Kidney (tissue), 14 donors: Measurements from ENCODE around the gene AP2A2. TPM values are rescaled to one million over a fixed set of nuclear protein-coding genes. Genes with fewer than 3 reads are reported as not detected.

ENCODE experiments used
- DNase-seq, 5 donors: peaks; one replicate each; pipeline ENCODE4 v3.0.0-alpha.2; 2013 to 2020
- FAIRE-seq: peaks from 2 replicates; lab custom pipeline; 2012; peaks lifted over from hg19 to GRCh38; lab: Jason Lieb, UNC
- H3K27ac ChIP-seq, 2 donors: one replicate each; pipeline ENCODE4 v1.7.0; 2013; ENCODE audit warnings: low read depth in 2 of 2, low read length in 2 of 2, inconsistent platforms in 1 of 2
- H3K27me3 ChIP-seq: one replicate; pipeline ENCODE4 v1.7.1; 2013; ENCODE audit warnings: low read length, inconsistent platforms; ENCODE audit not compliant: control insufficient read depth, insufficient read depth
- H3K36me3 ChIP-seq, 3 donors: one replicate each; pipeline versions ENCODE4 v1.7.0 to v1.7.1; 2013; ENCODE audit warnings: low read length in 3 of 3, control low read depth in 1 of 3, inconsistent platforms in 1 of 3; ENCODE audit not compliant: insufficient read depth in 3 of 3, control insufficient read depth in 2 of 3
- H3K4me1 ChIP-seq, 3 donors: one replicate each; pipeline versions ENCODE4 v1.7.0 to v1.7.1; 2013; ENCODE audit warnings: low read length in 3 of 3, inconsistent platforms in 1 of 3, low read depth in 1 of 3; ENCODE audit not compliant: control insufficient read depth in 2 of 3, insufficient read depth in 2 of 3
- H3K4me3 ChIP-seq, 3 donors: one replicate each; pipeline versions ENCODE4 v1.7.0 to v1.8.1; 2013; ENCODE audit warnings: low read length in 3 of 3, control low read depth in 1 of 3, inconsistent platforms in 1 of 3
- H3K9ac ChIP-seq, 3 donors: one replicate each; pipeline versions ENCODE4 v1.7.0 to v1.7.1; 2013; ENCODE audit warnings: low read length in 3 of 3, control low read depth in 1 of 3, inconsistent platforms in 1 of 3
- H3K9me3 ChIP-seq, 3 donors: one replicate each; pipeline versions ENCODE4 v1.7.0 to v1.7.1; 2013; ENCODE audit warnings: low read length in 3 of 3, control low read depth in 1 of 3, inconsistent platforms in 1 of 3; ENCODE audit not compliant: control insufficient read depth in 2 of 3, insufficient read depth in 1 of 3
- CTCF ChIP-seq: IDR thresholded peaks from 3 replicates; pipeline ENCODE4 v1.5.1; 2012; ENCODE audit warnings: mild to moderate bottlenecking, moderate library complexity, borderline replicate concordance; ENCODE audit not compliant: insufficient read depth; ENCODE audit errors: extremely low read depth
- intact Hi-C: fragments of 100-400 bp; cut with DNase I; formaldehyde crosslinking; loops from one replicate; pipeline ENCODE4 v1.11.1; 2022
- polyA plus RNA-seq: library from polyadenylated mRNA; stranded (reverse); fragments of 350-450 nt; fragmentation: Illumina TruSeq; extraction: RNeasy Lipid Tissue Mini Kit (QIAGEN cat#74804); gene quantifications from one replicate; pipeline ENCODE4 v1.2.3, GENCODE V29; 2014; ENCODE audit warnings: low read depth, low replicate concordance; ENCODE audit not compliant: insufficient read depth
- total RNA-seq: library from RNA; stranded (reverse); fragmentation: NEBNext Ultra II Directional; extraction: Animal tissue kit (Norgen Biotek cat#: 25700); gene quantifications from one replicate; pipeline ENCODE4 v1.2.1, GENCODE V29; 2021
- donor health status: control.
- donor health status: control.
- donor health status: control.
- donor health status: control.
- donor health status: control.
- donor health status: DM: yes; HTN: yes; CAD: no.
- donor health status: Normal renal cell carcinoma (clear cell type).

AP2A2 gene
- total and polyA plus RNA-seq, 2 donors from 2014 or later = 76.5 to 144 TPM

- FAIRE-seq = no peak
- intact Hi-C loops = no loop called here
Observed at GRCh38 chr11:1030556-1030955, 104.9 kb downstream of the AP2A2 start.

GRCh38 chr11:1031121-1031899 lies 105.6 kb downstream of the AP2A2 start:
- Histone ChIP-seq H3K9me3 (no peaks in the 10 kb centered on the region), H3K36me3 (peaks cover 0 to 4% (median 0%) of the 10 kb centered on the region in 3 donors), H3K9ac (no peak overlapping the region), H3K27ac (no peak overlapping the region), H3K4me3 (no peak overlapping the region), H3K27me3 (no peaks in the 10 kb centered on the region), H3K4me1 (no peaks in the 10 kb centered on the region)
- no peak for FAIRE-seq
- TF ChIP-seq CTCF = no peak
- DNase-seq = no peak
- intact Hi-C loops = no loop called here

More at GRCh38 chr11:1030556-1030955, 104.9 kb downstream of the AP2A2 start:
- H3K9me3 ChIP-seq = no peaks in the 10 kb centered on the region
- no peaks in the 10 kb centered on the region for H3K27me3 ChIP-seq
- no peaks in the 10 kb centered on the region for H3K4me1 ChIP-seq
- TF ChIP-seq CTCF = no peak
- peaks cover 0 to 4% (median 0%) of the 10 kb centered on the region in 3 donors for H3K36me3 ChIP-seq
- no peak overlapping the region for H3K9ac ChIP-seq
- DNase-seq = no peak
- H3K4me3 ChIP-seq = no peak overlapping the region
- no peak overlapping the region for H3K27ac ChIP-seq

- no peak for FAIRE-seq
Observed at GRCh38 chr11:1032310-1032891, 106.7 kb downstream of the AP2A2 start.

More at GRCh38 chr11:1032310-1032891, 106.7 kb downstream of the AP2A2 start:
- H3K27me3 ChIP-seq = no peaks in the 10 kb centered on the region
- no peaks in the 10 kb centered on the region for H3K9me3 ChIP-seq
- TF ChIP-seq CTCF = no peak
- no peak for DNase-seq
- no peak overlapping the region for H3K9ac ChIP-seq
- intact Hi-C loops = no loop called here
- no peak overlapping the region for H3K4me3 ChIP-seq
- H3K27ac ChIP-seq = no peak overlapping the region
- peaks cover 0 to 4% (median 0%) of the 10 kb centered on the region in 3 donors for H3K36me3 ChIP-seq
- no peaks in the 10 kb centered on the region for H3K4me1 ChIP-seq
